DND-41 (cell line): ENCODE measurements around the gene COLEC12.
A peak's percentile ranks its signal among the peaks of the same experiment; 100 is the strongest.

Source experiments
- ATAC-seq: fragments of 200-7000 bp; cut with Tn5 transposase; 3 replicates; pipeline ENCODE4 v1.9.1; 2021; ENCODE audit warnings: low read depth; ENCODE audit not compliant: insufficient read depth
- DNase-seq: peaks from one replicate; pipeline ENCODE4 v3.0.0-alpha.2; 2020
- H2AFZ ChIP-seq: 2 replicates; pipeline ENCODE4 v1.6.0; 2012; ENCODE audit warnings: low read depth, low read length
- H3K27ac ChIP-seq: 2 replicates; pipeline ENCODE4 v1.5.1; 2012; ENCODE audit warnings: low read length, inconsistent platforms
- H3K27me3 ChIP-seq: fragments of 200-600 bp; sonication (generic); 2 replicates; pipeline ENCODE4 v1.6.0; 2012; ENCODE audit warnings: low read length, mild to moderate bottlenecking, inconsistent platforms; ENCODE audit not compliant: insufficient read depth, poor library complexity
- H3K36me3 ChIP-seq: 2 replicates; pipeline ENCODE4 v1.5.1; 2012; ENCODE audit warnings: low read length, inconsistent platforms; ENCODE audit not compliant: insufficient read depth
- H3K4me1 ChIP-seq: 2 replicates; pipeline ENCODE4 v1.5.1; 2012; ENCODE audit warnings: mild to moderate bottlenecking, low read length; ENCODE audit not compliant: insufficient read depth
- H3K4me2 ChIP-seq: 2 replicates; pipeline ENCODE4 v1.6.0; 2012; ENCODE audit warnings: mild to moderate bottlenecking, moderate library complexity, low read length, inconsistent platforms; ENCODE audit not compliant: insufficient read depth
- H3K4me3 ChIP-seq, 2 experiments: fragments of 200-600 bp in 1 of 2; shearing (Covaris generic) in 1 of 2; 2 replicates each; pipeline ENCODE4 v1.5.1; 2012 to 2016; ENCODE audit warnings: inconsistent platforms in 2 of 2, low read length in 2 of 2, mild to moderate bottlenecking in 2 of 2, low read depth in 1 of 2, moderate library complexity in 1 of 2
- H3K79me2 ChIP-seq: 2 replicates; pipeline ENCODE4 v1.6.0; 2012; ENCODE audit warnings: low read length, inconsistent platforms; ENCODE audit not compliant: insufficient read depth
- H3K9ac ChIP-seq: 2 replicates; pipeline ENCODE4 v1.6.0; 2012; ENCODE audit warnings: low read depth, mild to moderate bottlenecking, inconsistent platforms, low read length, moderate library complexity
- H3K9me3 ChIP-seq: 2 replicates; pipeline ENCODE4 v1.5.1; 2012; ENCODE audit warnings: low read length, moderate library complexity, mild to moderate bottlenecking, inconsistent platforms; ENCODE audit not compliant: insufficient read depth, severe bottlenecking
- H4K20me1 ChIP-seq: 2 replicates; pipeline ENCODE4 v1.6.0; 2012; ENCODE audit warnings: low read length; ENCODE audit not compliant: insufficient read depth
- CTCF ChIP-seq: IDR thresholded peaks from 2 replicates; pipeline ENCODE4 v1.5.1; 2012; ENCODE audit warnings: borderline replicate concordance, low read length, moderate library complexity, mild to moderate bottlenecking; ENCODE audit not compliant: poor library complexity, severe bottlenecking; ENCODE audit errors: extremely low read depth
- EZH2 ChIP-seq: IDR thresholded peaks from 3 replicates; pipeline ENCODE4 v1.6.1; 2012; ENCODE audit warnings: borderline replicate concordance, low read depth, mild to moderate bottlenecking, moderate library complexity, low read length, inconsistent platforms; ENCODE audit not compliant: severe bottlenecking

Gene COLEC12

DNA sequence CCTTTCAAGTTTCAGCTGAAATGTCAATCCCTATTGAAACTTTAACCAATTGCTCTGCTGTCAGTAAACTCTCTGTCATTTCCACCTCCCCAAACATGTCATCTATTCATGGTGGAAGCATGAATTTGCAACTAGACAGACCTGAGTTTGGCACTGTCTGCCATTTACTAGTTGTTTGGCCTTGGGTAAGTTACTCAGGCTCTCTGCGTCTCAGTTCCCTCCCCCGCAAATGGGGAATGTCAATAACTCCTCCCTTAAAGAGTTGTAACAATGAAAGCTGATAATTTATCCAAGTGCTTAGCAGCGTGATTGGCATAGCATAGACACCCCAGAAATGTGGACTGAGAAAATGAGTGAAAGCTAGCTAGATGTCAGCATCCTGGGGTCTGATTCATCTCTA is 159.4 kb downstream of the COLEC12 start:
- Histone ChIP-seq H3K9me3 (no peaks in the 10 kb centered on the region), H4K20me1 (no peaks in the 10 kb centered on the region), H3K9ac (no peak overlapping the region), H3K79me2 (no peaks in the 10 kb centered on the region), H3K4me1 (peaks cover 4% of the 10 kb centered on the region), H2AFZ (no peak overlapping the region), H3K4me2 (no peak overlapping the region), H3K4me3 (no peak overlapping the region), H3K27me3 (peaks cover 7% of the 10 kb centered on the region), H3K27ac (no peak overlapping the region), H3K36me3 (no peaks in the 10 kb centered on the region)
- ATAC-seq = no peak
- DNase-seq = no peak
- TF ChIP-seq CTCF (no peak), EZH2 (no peak)

DNA sequence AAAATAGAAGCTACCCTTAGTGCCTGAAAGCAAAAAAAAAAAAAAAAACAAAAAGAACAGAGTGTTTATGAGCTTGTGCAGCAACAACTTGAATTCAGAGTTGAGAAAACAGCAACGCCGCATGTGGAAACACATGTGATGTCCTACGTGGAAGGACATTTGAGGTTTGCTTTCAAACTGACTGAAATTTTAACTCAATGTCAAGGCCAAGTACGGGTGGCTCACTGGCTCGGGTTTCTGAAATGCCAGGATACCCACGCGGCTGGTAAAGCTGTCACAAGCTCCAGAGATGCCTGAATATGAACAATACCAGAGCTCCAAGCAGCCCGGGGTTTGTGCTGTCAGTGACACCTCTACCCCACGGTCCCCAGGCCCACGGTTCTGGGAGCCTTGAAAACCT is 160.5 kb downstream of the COLEC12 start:
- Histone ChIP-seq H3K4me3 (no peak overlapping the region), H2AFZ (no peak overlapping the region), H3K79me2 (no peaks in the 10 kb centered on the region), H4K20me1 (no peaks in the 10 kb centered on the region), H3K27me3 (peaks cover 7% of the 10 kb centered on the region), H3K4me2 (no peak overlapping the region), H3K4me1 (peaks cover 4% of the 10 kb centered on the region), H3K36me3 (no peaks in the 10 kb centered on the region), H3K9ac (no peak overlapping the region), H3K27ac (no peak overlapping the region), H3K9me3 (no peaks in the 10 kb centered on the region)
- no peak for TF ChIP-seq CTCF
- no peak for ATAC-seq
- no peak for DNase-seq

DNA sequence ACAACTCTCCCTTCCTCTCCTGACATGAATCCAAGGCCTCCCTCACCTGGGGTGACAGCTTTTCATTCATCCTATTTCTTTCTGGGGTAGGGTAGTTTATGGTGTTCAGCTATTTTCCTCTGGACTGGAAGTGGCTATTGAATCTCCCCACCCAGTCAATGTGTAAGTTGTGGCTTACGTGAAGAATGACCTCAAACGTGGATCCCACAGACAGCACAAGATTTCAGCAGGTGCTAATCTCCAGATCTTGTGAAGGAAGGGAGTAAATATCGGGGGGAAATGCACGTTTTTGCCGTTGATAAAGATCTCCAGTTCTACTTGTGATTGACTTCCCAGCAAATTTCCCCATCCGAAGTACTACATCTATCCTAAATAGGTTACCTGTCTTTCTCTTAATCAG is 161.3 kb downstream of the COLEC12 start:
- Histone ChIP-seq H3K9ac (no peak overlapping the region), H3K4me3 (no peak overlapping the region), H2AFZ (no peak overlapping the region), H3K27ac (no peak overlapping the region), H4K20me1 (no peaks in the 10 kb centered on the region), H3K36me3 (no peaks in the 10 kb centered on the region), H3K27me3 (peaks cover 7% of the 10 kb centered on the region), H3K4me2 (no peak overlapping the region), H3K4me1 (peaks cover 4% of the 10 kb centered on the region), H3K79me2 (no peaks in the 10 kb centered on the region), H3K9me3 (no peaks in the 10 kb centered on the region)
- TF ChIP-seq EZH2 = no peak
- no peak for TF ChIP-seq CTCF
- DNase-seq = peak; percentile 17
- ATAC-seq = peak; percentile 56; the same call in 2 of the 3 replicates

- H3K9me3 ChIP-seq = no peaks in the 10 kb centered on the region
- H3K27ac ChIP-seq = no peak overlapping the region
- H4K20me1 ChIP-seq = no peaks in the 10 kb centered on the region
- H3K27me3 ChIP-seq = peaks cover 7% of the 10 kb centered on the region
- H3K4me2 ChIP-seq = no peak overlapping the region
- H3K79me2 ChIP-seq = no peaks in the 10 kb centered on the region
- TF ChIP-seq CTCF = no peak
- no peak for TF ChIP-seq EZH2
- H3K9ac ChIP-seq = no peak overlapping the region
- H3K36me3 ChIP-seq = no peaks in the 10 kb centered on the region
- no peak for DNase-seq
- H2AFZ ChIP-seq = no peak overlapping the region
- H3K4me1 ChIP-seq = peaks cover 4% of the 10 kb centered on the region
- ATAC-seq = no peak; the same call in 2 of the 3 replicates
- no peak overlapping the region for H3K4me3 ChIP-seq
These were observed 163.8 kb downstream of the COLEC12 start for GRCh38 chr18:336713-337112.
